NB4 (cell line): Measurements from ENCODE around the gene PPM1L.
A peak's percentile ranks its signal among the peaks of the same experiment; 100 is the strongest.

Experiments
- DNase-seq: peaks from one replicate; pipeline ENCODE4 v3.0.0; 2010; ENCODE audit warnings: low read depth
- H3K4me3 ChIP-seq: one replicate; pipeline ENCODE4 v1.5.1; 2011; ENCODE audit warnings: mild to moderate bottlenecking, low read depth, low read length, moderate library complexity
- CTCF ChIP-seq: IDR thresholded peaks from one replicate; pipeline ENCODE4 v1.5.1; 2012; ENCODE audit warnings: low read depth, low read length
- MAX ChIP-seq: IDR thresholded peaks from 2 replicates; pipeline ENCODE4 v1.6.1; 2011; ENCODE audit warnings: low read depth, low read length
- MYC ChIP-seq: IDR thresholded peaks from 2 replicates; pipeline ENCODE4 v1.6.1; 2011; ENCODE audit warnings: low read depth, low read length
- POLR2A ChIP-seq: IDR thresholded peaks from 2 replicates; pipeline ENCODE4 v1.6.1; 2011; ENCODE audit warnings: mild to moderate bottlenecking; ENCODE audit not compliant: insufficient read length; ENCODE audit errors: extremely low read depth

Gene PPM1L

GRCh38 chr3:160956785-160957184 lies 200.8 kb downstream of the PPM1L start:
- no peak overlapping the region for H3K4me3 ChIP-seq
- peak; percentile 50 for DNase-seq
- TF ChIP-seq CTCF (peak; percentile 14), POLR2A (no peak), MYC (no peak)

GRCh38 chr3:160960568-160960967 lies 204.5 kb downstream of the PPM1L start:
- no peak for DNase-seq
- TF ChIP-seq MYC (no peak), CTCF (no peak), MAX (no peak), POLR2A (no peak)
- no peak overlapping the region for H3K4me3 ChIP-seq

GRCh38 chr3:160963949-160964348 lies 207.9 kb downstream of the PPM1L start:
- TF ChIP-seq POLR2A (no peak), MYC (no peak), MAX (no peak), CTCF (no peak)

GRCh38 chr3:160968761-160969160 lies 212.7 kb downstream of the PPM1L start:
- H3K4me3 ChIP-seq: no peak overlapping the region
- TF ChIP-seq MYC (no peak), CTCF (no peak), POLR2A (no peak), MAX (no peak)
- no peak for DNase-seq

More at GRCh38 chr3:160963949-160964348, 207.9 kb downstream of the PPM1L start:
- H3K4me3 ChIP-seq: no peak overlapping the region
- DNase-seq: no peak

- TF ChIP-seq MAX (no peak), CTCF (no peak), MYC (no peak), POLR2A (no peak)
- peak; percentile 25 for DNase-seq
- H3K4me3 ChIP-seq: no peak overlapping the region
Observed at GRCh38 chr3:160973067-160973809, 217.2 kb downstream of the PPM1L start.
